Stimulated activated CD4-positive, alpha-beta T cell treated with anti-CD3 and anti-CD28 coated beads, Interleukin-1b, Interleukin-23, amount 100 ng/mL, for 48 hours (primary cell): ENCODE results near the gene SCN1B.
"Not testable (repeated sequence)": the region's sequence is repeated elsewhere in the genome, so short reads cannot be mapped to it uniquely, and the experiment has no call there.

Source experiments
- DNase-seq: peaks from one replicate; pipeline ENCODE4 v3.0.0-alpha.2; 2020

SCN1B gene

DNA sequence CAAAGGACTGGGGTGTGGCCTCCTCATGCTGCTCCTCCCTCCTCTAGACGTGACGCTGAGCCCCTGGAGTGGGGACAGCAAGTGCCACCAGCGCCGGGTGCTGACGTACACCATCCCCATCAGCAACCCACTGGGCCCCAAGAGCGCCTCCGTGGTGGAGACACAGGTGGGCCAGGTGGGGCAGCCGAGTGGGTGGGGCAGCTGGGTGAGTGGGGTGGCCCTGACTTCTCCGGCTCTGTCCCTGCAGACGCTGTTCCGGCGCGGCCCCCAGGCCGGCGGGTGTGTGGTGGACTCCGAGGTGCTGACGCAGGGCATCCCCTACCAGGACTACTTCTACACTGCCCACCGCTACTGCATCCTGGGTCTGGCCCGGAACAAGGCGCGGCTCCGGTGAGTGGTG lies 11.1 kb upstream of the SCN1B start:
- DNase-seq = no peak

DNA sequence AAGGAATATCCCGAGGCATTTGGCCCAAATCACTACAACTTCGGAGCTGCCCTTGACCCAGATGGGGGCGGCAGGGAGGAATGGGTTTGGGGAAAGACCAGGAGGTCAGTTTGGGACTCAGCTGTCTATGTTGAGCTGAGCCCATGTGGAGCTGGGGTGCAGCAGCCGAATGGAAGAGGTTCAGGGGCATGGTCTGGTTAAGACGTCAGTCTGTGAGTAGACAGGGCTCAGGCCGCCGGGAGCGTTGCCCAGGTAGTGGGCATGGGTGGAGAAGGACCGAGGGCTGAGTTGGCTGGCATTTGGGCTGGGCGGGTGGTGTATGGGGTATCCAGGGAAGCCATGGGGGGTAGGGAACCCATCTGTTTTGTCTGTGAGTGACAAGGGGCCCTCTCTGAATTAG lies 9.3 kb upstream of the SCN1B start:
- no peak for DNase-seq

GRCh38 chr19:35021596-35021995 lies 8.7 kb upstream of the SCN1B start:
- DNase-seq = no peak

GRCh38 chr19:35022460-35022859 lies 7.8 kb upstream of the SCN1B start:
- DNase-seq = no peak

GRCh38 chr19:35023428-35023827 lies 6.8 kb upstream of the SCN1B start:
- DNase-seq = no peak

- no peak for DNase-seq
Measured at GRCh38 chr19:35024095-35024494, 6.2 kb upstream of the SCN1B start.

- DNase-seq = no peak
Measured at GRCh38 chr19:35025969-35026368, 4.3 kb upstream of the SCN1B start.

GRCh38 chr19:35026418-35026817 lies 3.9 kb upstream of the SCN1B start:
- no peak for DNase-seq

DNA sequence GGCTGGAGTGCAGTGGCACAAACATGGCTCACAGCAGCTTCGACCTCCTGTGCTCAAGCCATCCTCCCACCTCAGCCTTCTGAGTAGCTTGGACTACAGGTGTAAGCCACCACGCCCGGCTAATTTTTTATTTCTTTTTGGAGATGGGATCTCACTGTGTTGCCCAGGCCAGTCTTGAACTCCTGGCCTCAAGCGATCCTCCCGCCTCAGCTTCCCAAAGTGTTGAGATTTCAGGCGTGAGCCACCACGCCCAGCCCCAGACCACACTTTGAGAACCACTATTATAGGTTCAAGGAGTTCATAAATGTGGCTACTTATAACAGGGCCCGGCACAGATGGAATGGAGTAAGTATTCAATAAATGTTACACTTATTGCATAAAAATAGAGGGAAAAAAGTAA lies 3.3 kb upstream of the SCN1B start:
- DNase-seq = no peak

- DNase-seq = no peak
Measured at GRCh38 chr19:35027851-35028599, 2.2 kb upstream of the SCN1B start.

GRCh38 chr19:35028600-35028885 lies 1.7 kb upstream of the SCN1B start:
- DNase-seq = not testable (repeated sequence)

- DNase-seq = not testable (repeated sequence)
Measured at GRCh38 chr19:35029275-35029736, 964 bp upstream of the SCN1B start.

DNA sequence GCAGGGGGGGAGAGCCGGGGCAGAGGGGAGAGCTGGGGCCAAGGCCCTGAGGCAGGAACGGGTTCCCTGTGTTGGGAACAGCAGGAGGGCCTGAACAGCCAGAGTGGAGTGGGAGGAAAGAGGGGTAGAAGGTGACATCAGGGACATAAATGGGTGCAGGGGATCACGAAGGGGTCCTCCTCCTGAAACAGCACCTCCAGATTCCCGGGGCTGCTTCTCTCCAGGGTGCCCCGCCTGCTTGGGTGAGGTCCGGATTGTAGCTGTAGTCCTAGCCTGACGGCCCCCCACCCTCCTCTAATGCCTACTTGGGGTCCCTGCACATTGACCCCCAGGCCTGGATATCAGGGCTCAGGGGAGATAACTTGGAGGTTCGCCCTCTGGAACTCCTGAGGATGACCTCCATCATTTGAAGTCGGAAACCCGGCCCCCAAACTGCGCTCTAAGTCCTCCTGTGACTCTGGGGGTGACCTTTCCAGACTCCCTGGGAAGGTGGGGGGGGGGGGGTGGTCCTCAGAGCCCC lies 473 bp upstream of the SCN1B start:
- no peak for DNase-seq

GRCh38 chr19:35031072-35031881 lies 1.0 kb downstream of the SCN1B start:
- no peak for DNase-seq

GRCh38 chr19:35032356-35032865 lies 2.1 kb downstream of the SCN1B start:
- DNase-seq = no peak

- no peak for DNase-seq
Measured at GRCh38 chr19:35033067-35034004, 3.1 kb downstream of the SCN1B start.

DNA sequence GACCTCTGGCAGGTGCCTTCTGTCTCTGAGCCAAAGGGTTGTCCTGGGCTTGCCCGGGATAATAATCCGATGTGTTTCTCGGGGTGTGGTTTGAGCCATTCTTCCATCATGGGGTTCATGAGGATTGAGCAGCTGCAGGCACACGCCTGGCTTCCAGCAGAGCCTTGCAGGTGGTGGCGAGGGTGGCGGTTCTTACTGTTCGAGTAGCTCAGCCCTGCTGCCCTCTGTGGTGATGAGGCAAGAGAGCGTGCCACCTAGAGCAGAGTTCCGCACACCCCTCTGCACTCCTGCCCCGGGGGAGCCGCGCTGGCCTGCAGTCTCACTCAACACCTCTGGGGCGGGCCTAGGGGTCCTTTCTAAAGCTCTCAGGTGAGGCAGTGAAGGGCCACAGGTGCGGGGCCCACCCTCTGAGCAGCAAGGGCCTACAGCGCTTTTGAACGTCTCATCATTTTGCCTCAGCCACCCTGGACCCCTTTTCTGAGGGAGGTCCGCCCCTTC lies 3.8 kb downstream of the SCN1B start:
- no peak for DNase-seq

DNA sequence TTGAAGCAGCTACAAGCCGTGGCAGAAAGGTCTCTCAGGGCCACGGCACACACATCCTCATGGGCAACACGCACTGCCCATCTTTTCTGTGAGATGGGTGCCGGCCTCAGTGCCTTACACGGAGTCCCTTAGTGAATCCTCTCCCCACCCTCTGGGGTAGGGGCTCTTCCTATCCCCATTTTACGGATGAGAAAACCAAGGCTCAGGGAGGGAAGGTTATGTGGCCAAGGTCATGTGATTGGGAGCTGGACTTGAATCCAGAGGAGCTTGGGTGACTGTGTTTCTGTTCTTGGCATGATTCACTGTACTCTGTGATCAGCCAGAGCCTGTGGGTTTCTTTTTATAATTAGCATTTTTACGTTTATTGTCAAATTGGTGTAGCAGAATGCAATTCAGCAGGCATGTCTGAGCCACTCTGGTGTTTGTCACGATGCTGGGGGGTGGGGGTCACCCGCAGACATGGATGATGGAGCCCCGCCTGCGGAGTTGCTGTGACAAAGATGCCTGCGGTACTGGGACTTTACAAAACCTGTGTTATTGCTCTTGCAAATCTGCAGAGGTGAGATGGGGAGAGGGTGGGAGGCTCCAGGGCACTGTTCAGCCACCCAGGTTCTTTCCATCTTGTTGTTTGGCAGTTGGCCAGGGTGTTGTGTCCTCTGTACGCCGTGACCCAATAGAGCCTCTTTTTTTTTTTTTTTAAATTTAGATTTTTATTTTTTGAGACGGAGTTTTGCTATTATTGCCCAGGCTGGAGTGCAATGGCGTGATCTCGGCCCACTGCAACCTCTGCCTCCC lies 4.5 kb downstream of the SCN1B start:
- DNase-seq = no peak

- DNase-seq = no peak
Measured at GRCh38 chr19:35037716-35038622, 7.7 kb downstream of the SCN1B start.

DNA sequence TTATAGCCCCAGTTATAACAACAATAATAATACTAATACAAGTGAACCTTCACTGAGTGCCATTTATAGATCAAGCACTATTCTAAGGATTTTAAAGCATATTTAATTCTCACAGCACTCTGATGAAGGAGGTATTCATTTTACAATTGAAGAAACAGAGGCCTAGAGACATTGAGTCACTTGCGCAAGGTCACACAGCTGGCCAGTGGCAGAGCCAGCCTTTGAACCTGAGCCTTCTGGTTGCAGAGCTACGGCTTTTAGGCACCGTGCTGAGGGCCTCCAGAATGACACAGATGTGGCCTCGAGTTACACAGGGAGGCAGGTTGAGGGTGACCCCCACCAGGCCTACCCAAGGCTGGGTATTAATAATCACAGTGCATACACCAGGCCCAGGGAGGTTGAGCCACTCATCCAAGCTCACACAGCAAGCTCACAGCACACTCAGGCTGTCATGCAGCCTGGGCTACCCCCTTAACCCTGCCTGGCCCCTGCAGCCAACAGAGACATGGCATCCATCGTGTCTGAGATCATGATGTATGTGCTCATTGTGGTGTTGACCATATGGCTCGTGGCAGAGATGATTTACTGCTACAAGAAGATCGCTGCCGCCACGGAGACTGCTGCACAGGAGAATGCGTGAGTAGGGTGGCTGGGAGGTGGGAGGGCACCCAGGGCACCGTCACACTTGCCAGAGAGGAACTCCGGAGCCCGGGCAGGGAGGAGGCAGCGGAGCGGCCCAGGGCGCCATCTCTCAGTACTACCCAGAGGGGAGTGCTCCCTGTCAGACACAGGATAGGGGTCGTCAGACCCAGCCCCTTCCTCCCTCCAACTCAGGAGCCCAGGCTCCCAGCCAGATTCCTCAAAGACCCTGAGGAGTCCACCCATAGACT lies 8.6 kb downstream of the SCN1B start:
- no peak for DNase-seq
